GM23338 (cell line): ENCODE data around the gene NBEAL2. TPM values are rescaled to one million over a fixed set of nuclear protein-coding genes. Genes with fewer than 3 reads are reported as not detected.

Experiments used
- ATAC-seq: fragments of 200-7000 bp; cut with Tn5 transposase; 3 replicates; pipeline ENCODE4 v1.9.1; 2020
- DNase-seq: peaks from one replicate; pipeline ENCODE4 v3.0.0-alpha.2; 2015; ENCODE audit warnings: low spot score
- H2AFZ ChIP-seq: fragments of 200-600 bp; sonication (generic); 2 replicates; pipeline ENCODE4 v1.8.0; 2016; ENCODE audit warnings: antibody characterized with exemption, mild to moderate bottlenecking, moderate library complexity
- H3F3A ChIP-seq: fragments of 200-600 bp; sonication (generic); replicated peaks from 2 replicates; pipeline ENCODE4 v1.8.0; 2017; ENCODE audit warnings: antibody characterized with exemption, mixed run types, low read depth
- H3K27ac ChIP-seq: fragments of 200-600 bp; sonication (generic); 2 replicates; pipeline ENCODE4 v1.6.1; 2016; ENCODE audit warnings: low read depth
- H3K27me3 ChIP-seq: fragments of 200-600 bp; sonication (generic); 2 replicates; pipeline ENCODE4 v1.8.0; 2016; ENCODE audit warnings: mild to moderate bottlenecking, mixed run types, moderate library complexity; ENCODE audit not compliant: insufficient read depth
- H3K36me3 ChIP-seq: fragments of 200-600 bp; sonication (generic); 2 replicates; pipeline ENCODE4 v1.8.0; 2016; ENCODE audit warnings: mild to moderate bottlenecking; ENCODE audit not compliant: insufficient read depth
- H3K4me1 ChIP-seq: fragments of 200-600 bp; sonication (generic); 2 replicates; pipeline ENCODE4 v1.8.0; 2016; ENCODE audit warnings: mild to moderate bottlenecking, moderate library complexity; ENCODE audit not compliant: insufficient read depth
- H3K4me2 ChIP-seq: fragments of 200-600 bp; sonication (generic); 2 replicates; pipeline ENCODE4 v1.7.1; 2017; ENCODE audit warnings: mixed run types
- H3K4me3 ChIP-seq: fragments of 200-600 bp; sonication (generic); 2 replicates; pipeline ENCODE4 v1.6.1; 2016; ENCODE audit warnings: mixed run types
- H3K79me2 ChIP-seq: fragments of 200-600 bp; sonication (generic); replicated peaks from 2 replicates; pipeline ENCODE4 v1.8.0; 2017; ENCODE audit warnings: mild to moderate bottlenecking; ENCODE audit not compliant: insufficient read depth
- H3K9me2 ChIP-seq: fragments of 200-600 bp; sonication (generic); 2 replicates; pipeline ENCODE4 v1.8.0; 2017; ENCODE audit not compliant: insufficient read depth
- H4K20me1 ChIP-seq: fragments of 200-600 bp; sonication (generic); replicated peaks from 2 replicates; pipeline ENCODE4 v1.8.0; 2017; ENCODE audit warnings: mild to moderate bottlenecking; ENCODE audit not compliant: insufficient read depth
- H3K27ac Mint-ChIP-seq: 2 replicates; pipeline ENCODE4 v1.8.0; 2020; ENCODE audit warnings: inconsistent platforms, mild to moderate bottlenecking, moderate library complexity, mixed read lengths
- H3K27me3 Mint-ChIP-seq: 3 replicates; pipeline ENCODE4 v1.8.0; 2022; ENCODE audit warnings: low read depth, mild to moderate bottlenecking, moderate library complexity, mixed read lengths, inconsistent platforms; ENCODE audit not compliant: insufficient read depth, poor library complexity
- H3K36me3 Mint-ChIP-seq: 3 replicates; pipeline ENCODE4 v1.8.0; 2021; ENCODE audit warnings: low read depth, mild to moderate bottlenecking, inconsistent platforms, moderate library complexity, mixed read lengths
- H3K4me1 Mint-ChIP-seq: 3 replicates; pipeline ENCODE4 v1.8.0; 2020; ENCODE audit warnings: mild to moderate bottlenecking, inconsistent platforms, mixed read lengths
- H3K4me3 Mint-ChIP-seq: 3 replicates; pipeline ENCODE4 v1.8.0; 2021; ENCODE audit warnings: moderate library complexity, mild to moderate bottlenecking, inconsistent platforms, mixed read lengths
- H3K9me3 Mint-ChIP-seq: 3 replicates; pipeline ENCODE4 v1.8.0; 2020; ENCODE audit warnings: moderate library complexity, mild to moderate bottlenecking, inconsistent platforms, mixed read lengths
- CREB1 ChIP-seq: fragments of 250-450 bp; sonication (Bioruptor Pico); IDR thresholded peaks from 2 replicates; pipeline ENCODE4 v1.5.0; 2020; ENCODE audit warnings: low read depth, mild to moderate bottlenecking, moderate library complexity
- CTCF ChIP-seq, 2 experiments: fragments of 200-600 bp in 1 of 2; sonication (generic) in 1 of 2; conservative IDR thresholded peaks; 2 replicates each; pipeline versions ENCODE4 v1.5.1 to v1.6.1; 2016 to 2017; ENCODE audit warnings: antibody characterized with exemption in 2 of 2, low read depth in 2 of 2, mild to moderate bottlenecking in 2 of 2, moderate library complexity in 1 of 2
- ETS1 ChIP-seq: IDR thresholded peaks from 2 replicates; pipeline ENCODE4 v1.6.1; 2016; ENCODE audit warnings: antibody characterized with exemption
- EZH2 ChIP-seq: fragments of 200-600 bp; sonication (generic); IDR thresholded peaks from one replicate; pipeline ENCODE4 v1.8.0; 2017; ENCODE audit warnings: antibody characterized with exemption, mild to moderate bottlenecking, low read depth; ENCODE audit not compliant: unreplicated experiment
- EZH2phosphoT487 ChIP-seq: fragments of 200-600 bp; sonication (generic); IDR thresholded peaks from one replicate; pipeline ENCODE4 v1.8.1; 2018; ENCODE audit warnings: antibody characterized with exemption; ENCODE audit not compliant: unreplicated experiment
- JUNB ChIP-seq: IDR thresholded peaks from one replicate; pipeline ENCODE4 v1.6.1; 2016; ENCODE audit warnings: antibody characterized with exemption; ENCODE audit not compliant: unreplicated experiment
- NANOG ChIP-seq: IDR thresholded peaks from 2 replicates; pipeline ENCODE4 v1.6.1; 2016; ENCODE audit warnings: antibody characterized with exemption, borderline replicate concordance
- POLR2AphosphoS5 ChIP-seq: IDR thresholded peaks from 2 replicates; pipeline ENCODE4 v1.6.1; 2016; ENCODE audit warnings: antibody characterized with exemption, low read depth
- REST ChIP-seq: IDR thresholded peaks from one replicate; pipeline ENCODE4 v1.6.1; 2018; ENCODE audit warnings: antibody characterized with exemption; ENCODE audit not compliant: unreplicated experiment
- STAT1 ChIP-seq: IDR thresholded peaks from one replicate; pipeline ENCODE4 v1.6.1; 2016; ENCODE audit warnings: antibody characterized with exemption; ENCODE audit not compliant: unreplicated experiment
- ZNF114 ChIP-seq: fragments of 250-450 bp; sonication (Bioruptor Pico); IDR thresholded peaks from 2 replicates; pipeline ENCODE4 v1.5.0; 2020; ENCODE audit warnings: mild to moderate bottlenecking, moderate library complexity
- ZNF331 ChIP-seq: fragments of 250-450 bp; sonication (Bioruptor Pico); IDR thresholded peaks from 2 replicates; pipeline ENCODE4 v1.5.0; 2020; ENCODE audit warnings: low read depth, mild to moderate bottlenecking, moderate library complexity
- ZNF462 ChIP-seq: fragments of 250-450 bp; sonication (Bioruptor Pico); IDR thresholded peaks from 2 replicates; pipeline ENCODE4 v1.5.0; 2020; ENCODE audit warnings: mild to moderate bottlenecking, moderate library complexity
- polyA plus RNA-seq: library from polyadenylated mRNA; unstranded; fragments of >200 nt; fragmentation: Nextera tagmentation; extraction: Ambion mirVana; gene quantifications from 2 replicates; pipeline ENCODE4 v1.2.1, GENCODE V29; 2016
- total RNA-seq: library from RNA; depleted of rRNA; stranded (reverse); fragments of >200 nt; shearing (Covaris generic); gene quantifications from 2 replicates; pipeline ENCODE4 v1.2.3, GENCODE V29; 2014

Gene NBEAL2
- total and polyA plus RNA-seq, 2 experiments from 2014 or later, result 13.5 to 79.9 TPM

- Mint-ChIP-seq H3K36me3 (peaks cover 6% of the 10 kb centered on the region; the same call in 1 of the 3 replicates), H3K27ac (no peak overlapping the region), H3K27me3 (peaks cover 13% of the 10 kb centered on the region), H3K4me1 (peaks cover 19% of the 10 kb centered on the region), H3K4me3 (no peak overlapping the region), H3K9me3 (no peaks in the 10 kb centered on the region; the same call in 2 of the 3 replicates)
- no peaks in the 10 kb centered on the region for H3K36me3 ChIP-seq
- H2AFZ ChIP-seq, result no peak overlapping the region
- no peaks in the 10 kb centered on the region for H4K20me1 ChIP-seq
- DNase-seq (no peak), ATAC-seq (no peak)
- H3K4me1 ChIP-seq, result no peaks in the 10 kb centered on the region; the same call in 1 of the 2 replicates
- H3K9me2 ChIP-seq, result no peaks in the 10 kb centered on the region
- no peaks in the 10 kb centered on the region for H3K27me3 ChIP-seq
- H3K79me2 ChIP-seq, result no peaks in the 10 kb centered on the region
- H3F3A ChIP-seq, result no peaks in the 10 kb centered on the region
- H3K4me3 ChIP-seq, result no peak overlapping the region
- TF ChIP-seq EZH2 (no peak), ZNF462 (CRISPR knock-in tag) (no peak), EZH2phosphoT487 (no peak), STAT1 (no peak), JUNB (no peak), POLR2AphosphoS5 (no peak), NANOG (no peak), CTCF (conservative IDR thresholded peaks at IDR 0.05; ENCODE audit: low read depth in 2 of 2) (no peak), ZNF331 (CRISPR knock-in tag) (no peak), REST (no peak), CREB1 (CRISPR knock-in tag) (no peak), ETS1 (no peak), ZNF114 (CRISPR knock-in tag) (no peak)
- H3K27ac ChIP-seq, result no peak overlapping the region
- H3K4me2 ChIP-seq, result no peak overlapping the region
These were observed 13.8 kb downstream of the NBEAL2 start for GRCh38 chr3:46993292-46993691.
